ENCODE results near the gene KCNAB3.

Gene KCNAB3

GRCh38 chr17:7929158-7930023 lies at the start of gene KCNAB3:
Gene KCNAB3 (minus strand): TSS chr17:7929856. CDS start chr17:7929435, 421 bp downstream.
- TF ChIP-seq CTCF (IDR thresholded peaks at IDR 0.05; ENCODE audit: low read depth, low read length, missing control alignments): no peak
- peak; percentile 45 for DNase-seq (ENCODE audit: low read depth)
- H3K4me3 ChIP-seq (ENCODE audit: low read depth, low read length): peak within 1 kb of the TSS; percentile 17

- no peak overlapping the region for H3K4me3 ChIP-seq (ENCODE audit: low read depth, low read length)
- TF ChIP-seq CTCF (IDR thresholded peaks at IDR 0.05; ENCODE audit: low read depth, low read length, missing control alignments): no peak
- DNase-seq (ENCODE audit: low read depth): no peak
These were observed 48.1 kb upstream of the KCNAB3 start for GRCh38 chr17:7977805-7978204.

- no peak for DNase-seq (ENCODE audit: low read depth)
- no peak for TF ChIP-seq CTCF (IDR thresholded peaks at IDR 0.05; ENCODE audit: low read depth, low read length, missing control alignments)
- H3K4me3 ChIP-seq (ENCODE audit: low read depth, low read length): no peak overlapping the region
These were observed 47.4 kb upstream of the KCNAB3 start for GRCh38 chr17:7977039-7977438.

GRCh38 chr17:7974638-7975131 lies 45.0 kb upstream of the KCNAB3 start:
- DNase-seq (ENCODE audit: low read depth): no peak
- no peak overlapping the region for H3K4me3 ChIP-seq (ENCODE audit: low read depth, low read length)
- TF ChIP-seq CTCF (IDR thresholded peaks at IDR 0.05; ENCODE audit: low read depth, low read length, missing control alignments): no peak

DNA sequence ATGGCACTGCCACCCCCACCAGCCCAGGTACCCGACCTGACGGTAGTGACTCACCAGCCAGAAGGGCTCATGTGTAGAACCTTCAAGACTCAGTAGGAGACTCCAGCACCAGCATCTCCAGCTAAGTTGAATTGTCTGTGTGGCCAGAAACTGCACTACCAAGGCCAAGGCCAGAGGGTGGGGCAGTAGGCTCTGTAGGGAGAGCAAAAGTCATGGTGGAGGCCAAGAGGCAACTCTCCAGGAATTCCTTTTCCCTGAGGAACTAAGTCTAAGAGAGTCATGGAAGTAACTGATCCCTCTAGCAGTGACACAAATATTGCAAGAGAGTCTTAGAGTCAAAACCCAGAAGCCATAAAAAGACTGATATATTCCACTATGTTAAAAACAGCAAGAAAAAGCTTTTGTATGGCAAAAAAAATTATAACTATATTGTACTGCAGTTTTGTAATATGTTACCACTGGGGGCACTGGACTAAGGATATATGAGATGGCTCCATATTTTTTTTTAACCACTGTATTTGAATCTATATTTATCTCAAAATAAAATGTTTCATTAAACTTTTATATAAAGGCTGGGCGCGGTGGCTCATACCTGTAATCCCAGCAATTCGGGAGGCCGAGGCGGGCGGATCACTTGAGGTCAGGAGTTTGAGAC lies 42.6 kb upstream of the KCNAB3 start:
- DNase-seq (ENCODE audit: low read depth): no peak
- TF ChIP-seq CTCF (IDR thresholded peaks at IDR 0.05; ENCODE audit: low read depth, low read length, missing control alignments): peak; percentile 10
- H3K4me3 ChIP-seq (ENCODE audit: low read depth, low read length): no peak overlapping the region

- no peak for DNase-seq (ENCODE audit: low read depth)
- TF ChIP-seq CTCF (IDR thresholded peaks at IDR 0.05; ENCODE audit: low read depth, low read length, missing control alignments): no peak
- no peak overlapping the region for H3K4me3 ChIP-seq (ENCODE audit: low read depth, low read length)
These were observed 42.0 kb upstream of the KCNAB3 start for GRCh38 chr17:7971651-7972050.
